PC-9 (cell line): ENCODE results near the gene KCNIP1. TPM values are rescaled to one million over a fixed set of nuclear protein-coding genes. Genes with fewer than 3 reads are reported as not detected.

Experiments used
- BruUV-seq: library from RNA; stranded (reverse); fragments of 400-500 nt; replicated peaks from 2 replicates; lab custom pipeline; 2021; lab: Mats Ljungman, UMichigan
- CTCF ChIA-PET: fragments of 300-600 bp; sonication (Branson Sonifier 250); formaldehyde crosslinking; loops from one replicate; lab custom pipeline; 2022; ENCODE audit warnings: antibody characterized with exemption; lab: Charles Lee
- POLR2A ChIA-PET: fragments of 300-600 bp; sonication (Branson Sonifier 250); formaldehyde crosslinking; loops from one replicate; lab custom pipeline; 2022; ENCODE audit warnings: antibody characterized with exemption; ENCODE audit not compliant: unreplicated experiment; lab: Charles Lee
- DNase-seq, 2 experiments: peaks; one replicate each; pipeline versions ENCODE4 v3.0.0 to v3.0.0-alpha.2; 2015 to 2022; ENCODE audit warnings: mixed read lengths in 1 of 2
- H2AFZ ChIP-seq: fragments of 200-600 bp; sonication (generic); 2 replicates; pipeline ENCODE4 v1.8.1; 2017; ENCODE audit warnings: antibody characterized with exemption
- H3F3A ChIP-seq: fragments of 200-600 bp; sonication (generic); 2 replicates; pipeline ENCODE4 v1.8.1; 2017; ENCODE audit warnings: antibody characterized with exemption, mild to moderate bottlenecking, low read depth; ENCODE audit not compliant: insufficient read depth
- H3K27ac ChIP-seq: fragments of 200-600 bp; sonication (generic); 2 replicates; pipeline ENCODE4 v1.6.1; 2016; ENCODE audit warnings: mixed run types
- H3K27me3 ChIP-seq: fragments of 200-600 bp; sonication (generic); 2 replicates; pipeline ENCODE4 v1.6.1; 2016; ENCODE audit warnings: low read depth, mixed run types; ENCODE audit not compliant: insufficient read depth
- H3K36me3 ChIP-seq: fragments of 200-600 bp; sonication (generic); 2 replicates; pipeline ENCODE4 v1.6.1; 2016; ENCODE audit warnings: low read depth, mixed run types
- H3K4me1 ChIP-seq: fragments of 200-600 bp; sonication (generic); replicated peaks from 2 replicates; pipeline ENCODE4 v1.6.1; 2016; ENCODE audit warnings: mixed run types; ENCODE audit not compliant: insufficient read depth
- H3K4me2 ChIP-seq: fragments of 200-600 bp; sonication (generic); 2 replicates; pipeline ENCODE4 v1.6.1; 2017; ENCODE audit warnings: mixed run types
- H3K4me3 ChIP-seq: fragments of 200-600 bp; sonication (generic); 2 replicates; pipeline ENCODE4 v1.6.1; 2016; ENCODE audit warnings: mixed run types
- H3K79me2 ChIP-seq: fragments of 200-600 bp; sonication (generic); 2 replicates; pipeline ENCODE4 v1.6.1; 2017; ENCODE audit warnings: low read depth, mixed run types
- H3K9me2 ChIP-seq: fragments of 200-600 bp; sonication (generic); 2 replicates; pipeline ENCODE4 v1.8.1; 2017; ENCODE audit warnings: mild to moderate bottlenecking; ENCODE audit not compliant: insufficient read depth
- H3K9me3 ChIP-seq: fragments of 200-600 bp; sonication (generic); 2 replicates; pipeline ENCODE4 v1.8.1; 2016; ENCODE audit warnings: low read depth; ENCODE audit not compliant: insufficient read depth
- H4K20me1 ChIP-seq: fragments of 200-600 bp; sonication (generic); 2 replicates; pipeline ENCODE4 v1.8.1; 2017; ENCODE audit not compliant: insufficient read depth
- EZH2 ChIP-seq: fragments of 200-600 bp; sonication (generic); IDR thresholded peaks from 2 replicates; pipeline ENCODE4 v1.8.0; 2017; ENCODE audit warnings: antibody characterized with exemption, low read depth
- intact Hi-C: fragments of 100-400 bp; cut with micrococcal nuclease; formaldehyde crosslinking; loops from one replicate; pipeline ENCODE4 v1.10.0; 2022; ENCODE audit not compliant: unreplicated experiment
- total RNA-seq: library from RNA; stranded (reverse); gene quantifications from 2 replicates; pipeline ENCODE4 v1.2.3, GENCODE V29; 2021
- TF ChIP-seq, protein P1 (sequence below): fragments of 200-600 bp; sonication (generic); conservative IDR thresholded peaks from 2 replicates; pipeline ENCODE4 v1.6.1; 2017; ENCODE audit warnings: mixed run types, antibody characterized with exemption, mild to moderate bottlenecking, moderate library complexity

KCNIP1 gene
- total RNA-seq, 1 experiment from 2014 or later, result not detected

DNA sequence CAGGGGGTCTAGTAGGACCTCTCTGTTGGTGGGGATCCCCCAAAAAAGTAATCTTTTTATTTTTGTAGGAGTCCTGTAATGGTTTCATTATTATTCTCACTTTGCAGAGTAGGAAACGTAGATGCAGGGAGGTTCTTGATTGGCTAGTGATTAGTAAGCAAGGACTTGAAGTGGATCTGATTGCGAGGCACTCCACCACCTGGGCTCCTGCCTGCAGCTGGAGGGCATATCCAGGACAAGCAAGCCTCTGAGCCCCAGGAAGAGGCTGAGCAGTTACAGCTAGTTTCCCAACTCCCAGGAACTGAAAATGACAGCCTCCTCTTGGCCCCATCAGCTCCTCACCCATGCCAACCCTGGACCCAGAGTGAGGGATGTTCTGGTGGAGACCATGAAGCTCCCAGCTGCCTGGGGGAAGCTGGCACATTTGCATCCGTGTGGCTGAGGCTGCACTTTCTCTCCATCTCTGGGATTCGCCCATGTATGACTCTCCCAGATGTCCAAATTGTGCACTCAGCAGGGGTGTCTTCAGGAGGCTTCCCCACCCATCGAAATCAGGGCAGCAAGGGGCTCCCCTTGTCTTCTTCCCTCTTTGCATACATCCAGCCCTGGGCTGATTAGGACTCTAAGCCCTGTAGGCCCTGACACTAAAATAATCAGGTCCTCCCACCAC, 10.2 kb downstream of the KCNIP1 start:
- no peak overlapping the region for H2AFZ ChIP-seq
- H3K27me3 ChIP-seq, result no peaks in the 10 kb centered on the region; the same call in 1 of the 2 replicates
- BruUV-seq, result no TSS peak
- intact Hi-C loops, result no loop called here
- H3K9me3 ChIP-seq, result no peaks in the 10 kb centered on the region
- no peak overlapping the region for H3K4me3 ChIP-seq
- H3K4me1 ChIP-seq, result no peaks in the 10 kb centered on the region
- H3K36me3 ChIP-seq, result no peaks in the 10 kb centered on the region
- no peak for DNase-seq
- TF ChIP-seq, protein P1, sequence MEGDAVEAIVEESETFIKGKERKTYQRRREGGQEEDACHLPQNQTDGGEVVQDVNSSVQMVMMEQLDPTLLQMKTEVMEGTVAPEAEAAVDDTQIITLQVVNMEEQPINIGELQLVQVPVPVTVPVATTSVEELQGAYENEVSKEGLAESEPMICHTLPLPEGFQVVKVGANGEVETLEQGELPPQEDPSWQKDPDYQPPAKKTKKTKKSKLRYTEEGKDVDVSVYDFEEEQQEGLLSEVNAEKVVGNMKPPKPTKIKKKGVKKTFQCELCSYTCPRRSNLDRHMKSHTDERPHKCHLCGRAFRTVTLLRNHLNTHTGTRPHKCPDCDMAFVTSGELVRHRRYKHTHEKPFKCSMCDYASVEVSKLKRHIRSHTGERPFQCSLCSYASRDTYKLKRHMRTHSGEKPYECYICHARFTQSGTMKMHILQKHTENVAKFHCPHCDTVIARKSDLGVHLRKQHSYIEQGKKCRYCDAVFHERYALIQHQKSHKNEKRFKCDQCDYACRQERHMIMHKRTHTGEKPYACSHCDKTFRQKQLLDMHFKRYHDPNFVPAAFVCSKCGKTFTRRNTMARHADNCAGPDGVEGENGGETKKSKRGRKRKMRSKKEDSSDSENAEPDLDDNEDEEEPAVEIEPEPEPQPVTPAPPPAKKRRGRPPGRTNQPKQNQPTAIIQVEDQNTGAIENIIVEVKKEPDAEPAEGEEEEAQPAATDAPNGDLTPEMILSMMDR, result no peak
- TF ChIP-seq EZH2, result no peak
- H3F3A ChIP-seq, result no peaks in the 10 kb centered on the region
- H3K27ac ChIP-seq, result no peak overlapping the region
- no peaks in the 10 kb centered on the region for H4K20me1 ChIP-seq
- ChIA-PET POLR2A (no interaction called here), CTCF (no interaction called here)
- no peaks in the 10 kb centered on the region for H3K79me2 ChIP-seq
- H3K4me2 ChIP-seq, result no peak overlapping the region
- no peaks in the 10 kb centered on the region for H3K9me2 ChIP-seq

DNA sequence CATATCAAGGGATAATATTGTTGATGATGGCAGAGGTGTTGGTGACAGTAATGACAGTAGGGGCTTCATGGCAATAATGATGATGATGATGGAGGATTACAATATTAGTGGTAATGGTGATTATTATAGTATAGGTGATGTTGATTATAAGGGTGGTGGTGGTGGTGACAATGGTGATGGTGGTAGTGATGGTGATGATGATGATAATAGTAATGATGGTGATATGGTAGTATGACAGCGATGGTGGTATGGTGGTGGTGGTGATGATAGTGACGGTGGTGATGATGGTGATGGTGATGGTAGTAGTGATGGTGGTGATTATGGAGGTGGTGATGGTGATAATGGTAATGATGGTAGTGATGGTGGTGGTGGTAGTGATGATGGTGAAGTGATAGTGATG, 13.6 kb downstream of the KCNIP1 start:
- intact Hi-C loops, result no loop called here
- no peak for DNase-seq
- H3K4me1 ChIP-seq, result peaks cover 8% of the 10 kb centered on the region
- H4K20me1 ChIP-seq, result no peaks in the 10 kb centered on the region
- no peak overlapping the region for H3K4me3 ChIP-seq
- BruUV-seq, result no TSS peak
- no peaks in the 10 kb centered on the region for H3K79me2 ChIP-seq
- H3K36me3 ChIP-seq, result no peaks in the 10 kb centered on the region
- ChIA-PET POLR2A (no interaction called here), CTCF (no interaction called here)
- no peak overlapping the region for H3K4me2 ChIP-seq
- TF ChIP-seq EZH2, result no peak
- TF ChIP-seq, protein P1, result no peak
- H3K27me3 ChIP-seq, result no peaks in the 10 kb centered on the region; the same call in 1 of the 2 replicates
- no peak overlapping the region for H3K27ac ChIP-seq
- no peaks in the 10 kb centered on the region; the same call in 1 of the 2 replicates for H3K9me3 ChIP-seq
- H2AFZ ChIP-seq, result no peak overlapping the region
- no peaks in the 10 kb centered on the region for H3K9me2 ChIP-seq
- H3F3A ChIP-seq, result peaks cover 7% of the 10 kb centered on the region; the same call in 1 of the 2 replicates

GRCh38 chr5:170518277-170518676, 14.5 kb downstream of the KCNIP1 start:
- intact Hi-C loops, result no loop called here
- Histone ChIP-seq H3K27me3 (no peaks in the 10 kb centered on the region; the same call in 1 of the 2 replicates), H3K4me2 (no peak overlapping the region), H3K79me2 (no peaks in the 10 kb centered on the region), H2AFZ (no peak overlapping the region), H3K9me2 (no peaks in the 10 kb centered on the region), H3K9me3 (no peaks in the 10 kb centered on the region; the same call in 1 of the 2 replicates), H3K36me3 (no peaks in the 10 kb centered on the region), H4K20me1 (no peaks in the 10 kb centered on the region), H3K4me1 (peaks cover 16% of the 10 kb centered on the region), H3K4me3 (no peak overlapping the region), H3K27ac (no peak overlapping the region), H3F3A (peaks cover 14% of the 10 kb centered on the region; the same call in 1 of the 2 replicates)
- ChIA-PET CTCF (no interaction called here), POLR2A (no interaction called here)
- BruUV-seq, result no TSS peak
- TF ChIP-seq, protein P1, result no peak
- no peak for TF ChIP-seq EZH2
- no peak for DNase-seq
